WTC11 (cell line): ENCODE measurements around the gene ITGB4. TPM values are rescaled to one million over a fixed set of nuclear protein-coding genes. Genes with fewer than 3 reads are reported as not detected.

ENCODE experiments used
- ATAC-seq: fragments of 200-7000 bp; cut with Tn5 transposase; 2 replicates; pipeline ENCODE4 v1.10.0; 2021; ENCODE audit warnings: mild to moderate bottlenecking, moderate library complexity
- CTCF ChIA-PET: fragments of 300-600 bp; sonication (Branson Sonifier 250); formaldehyde crosslinking; loops from one replicate; lab custom pipeline; 2021; ENCODE audit warnings: antibody characterized with exemption; lab: Charles Lee
- POLR2A ChIA-PET: fragments of 350-600 bp; sonication (Branson Sonifier 250); formaldehyde crosslinking; loops from one replicate; lab custom pipeline; 2021; ENCODE audit warnings: antibody characterized with exemption; lab: Charles Lee
- DNase-seq: peaks from one replicate; pipeline ENCODE4 v3.0.0; 2021; ENCODE audit warnings: low spot score
- H3K27ac Mint-ChIP-seq: 2 replicates; pipeline ENCODE4 v1.8.0; 2021; ENCODE audit warnings: mixed read lengths
- H3K27me3 Mint-ChIP-seq: 2 replicates; pipeline ENCODE4 v1.8.0; 2021; ENCODE audit warnings: low read depth, mild to moderate bottlenecking, moderate library complexity, mixed read lengths
- H3K36me3 Mint-ChIP-seq: 2 replicates; pipeline ENCODE4 v1.8.0; 2021; ENCODE audit warnings: mixed read lengths
- H3K4me1 Mint-ChIP-seq: 2 replicates; pipeline ENCODE4 v1.8.0; 2022; ENCODE audit warnings: mixed read lengths
- H3K4me3 Mint-ChIP-seq: 2 replicates; pipeline ENCODE4 v1.8.0; 2021; ENCODE audit warnings: mild to moderate bottlenecking, moderate library complexity, mixed read lengths
- H3K9me3 Mint-ChIP-seq: 2 replicates; pipeline ENCODE4 v1.8.0; 2021; ENCODE audit warnings: mixed read lengths
- ARID4B ChIP-seq: sonication (generic); formaldehyde crosslinking; IDR thresholded peaks from 2 replicates; pipeline ENCODE4 v1.8.0; 2023; ENCODE audit warnings: missing genetic modification reagents, mild to moderate bottlenecking, borderline replicate concordance
- ATF1 ChIP-seq: sonication (generic); formaldehyde crosslinking; IDR thresholded peaks from 2 replicates; pipeline ENCODE4 v1.8.1; 2023; ENCODE audit warnings: mild to moderate bottlenecking, moderate library complexity, missing genetic modification reagents
- ATF3 ChIP-seq: sonication (generic); formaldehyde crosslinking; conservative IDR thresholded peaks from 2 replicates; pipeline ENCODE4 v1.8.1; 2022; ENCODE audit warnings: mild to moderate bottlenecking, missing genetic modification reagents
- CDX4 ChIP-seq: fragments of 250-450 bp; sonication (Bioruptor Pico); IDR thresholded peaks from 2 replicates; pipeline ENCODE4 v1.9.0; 2021; ENCODE audit warnings: moderate library complexity, mild to moderate bottlenecking, inconsistent platforms, borderline replicate concordance
- EMX1 ChIP-seq: fragments of 250-450 bp; sonication (Bioruptor Pico); IDR thresholded peaks from 2 replicates; pipeline ENCODE4 v1.8.0; 2021; ENCODE audit warnings: mild to moderate bottlenecking
- FOXP4 ChIP-seq: sonication (generic); formaldehyde crosslinking; IDR thresholded peaks from 2 replicates; pipeline ENCODE4 v1.8.0; 2022; ENCODE audit warnings: mild to moderate bottlenecking, missing genetic modification reagents
- GABPB1 ChIP-seq: sonication (generic); formaldehyde crosslinking; IDR thresholded peaks from 2 replicates; pipeline ENCODE4 v1.8.1; 2023; ENCODE audit warnings: mild to moderate bottlenecking, missing genetic modification reagents
- IRF1 ChIP-seq: sonication (generic); formaldehyde crosslinking; IDR thresholded peaks from 2 replicates; pipeline ENCODE4 v1.8.0; 2023; ENCODE audit warnings: missing genetic modification reagents
- NFATC4 ChIP-seq: fragments of 250-450 bp; sonication (Bioruptor Pico); IDR thresholded peaks from 2 replicates; pipeline ENCODE4 v1.9.0; 2021; ENCODE audit warnings: mild to moderate bottlenecking
- NR1H2 ChIP-seq: sonication (generic); formaldehyde crosslinking; IDR thresholded peaks from 2 replicates; pipeline ENCODE4 v1.9.0; 2021; ENCODE audit warnings: mild to moderate bottlenecking, moderate library complexity, missing genetic modification reagents
- SOX15 ChIP-seq: fragments of 250-450 bp; sonication (Bioruptor Pico); IDR thresholded peaks from 2 replicates; pipeline ENCODE4 v1.9.0; 2021; ENCODE audit warnings: mild to moderate bottlenecking
- TEAD4 ChIP-seq: sonication (generic); formaldehyde crosslinking; IDR thresholded peaks from 2 replicates; pipeline ENCODE4 v1.8.0; 2022; ENCODE audit warnings: mild to moderate bottlenecking, missing genetic modification reagents
- USF2 ChIP-seq: sonication (generic); formaldehyde crosslinking; IDR thresholded peaks from 2 replicates; pipeline ENCODE4 v1.8.1; 2023; ENCODE audit warnings: mild to moderate bottlenecking, missing genetic modification reagents, moderate library complexity
- ZNF281 ChIP-seq: sonication (generic); formaldehyde crosslinking; IDR thresholded peaks from 2 replicates; pipeline ENCODE4 v1.8.0; 2023; ENCODE audit warnings: mild to moderate bottlenecking, missing genetic modification reagents
- total RNA-seq: library from RNA; stranded (reverse); gene quantifications from 3 replicates; pipeline ENCODE4 v1.2.3, GENCODE V29; 2021

ITGB4 gene
- total RNA-seq, 1 experiment from 2014 or later: 9.5 TPM

GRCh38 chr17:75736173-75736835 is 15.0 kb downstream of the ITGB4 start:
- no peak overlapping the region for H3K4me3 Mint-ChIP-seq
- CTCF ChIA-PET: interaction anchor here (3.6 to 13.2 kb wide), 2 partner anchors 12 to 103 kb away, joined by 27 to 105 read pairs; partner anchors contain the start of gene SMIM5
- ATAC-seq (no peak), DNase-seq (no peak)
- POLR2A ChIA-PET: no interaction called here
- no peaks in the 10 kb centered on the region for H3K36me3 Mint-ChIP-seq
- no peaks in the 10 kb centered on the region for H3K4me1 Mint-ChIP-seq
- H3K27ac Mint-ChIP-seq: peak overlapping the region; percentile 53; the same call in 1 of the 2 replicates
- TF ChIP-seq ZNF281: no peak
- no peak for TF ChIP-seq GABPB1 (CRISPR knock-in tag)
- TF ChIP-seq IRF1 (CRISPR knock-in tag): no peak
- TF ChIP-seq ARID4B: no peak
- TF ChIP-seq FOXP4 (CRISPR knock-in tag): no peak
- no peak for TF ChIP-seq NR1H2 (CRISPR knock-in tag)
- no peak for TF ChIP-seq NFATC4 (CRISPR knock-in tag)
- no peak for TF ChIP-seq EMX1
- H3K9me3 Mint-ChIP-seq: no peaks in the 10 kb centered on the region
- no peaks in the 10 kb centered on the region for H3K27me3 Mint-ChIP-seq

- POLR2A ChIA-PET: interaction anchor here (1.1 to 1.7 kb wide), 2 partner anchors 13 to 17 kb away, joined by 3 to 6 read pairs; partner anchors contain the start of gene ITGB4
- Mint-ChIP-seq H3K27me3 (no peaks in the 10 kb centered on the region), H3K27ac (no peak overlapping the region), H3K4me3 (no peak overlapping the region), H3K9me3 (no peaks in the 10 kb centered on the region), H3K4me1 (no peaks in the 10 kb centered on the region), H3K36me3 (no peaks in the 10 kb centered on the region)
- no peak for DNase-seq
- ATAC-seq: no peak
- TF ChIP-seq ATF3 (CRISPR knock-in tag): no peak
- no peak for TF ChIP-seq FOXP4 (CRISPR knock-in tag)
- no peak for TF ChIP-seq CDX4 (CRISPR knock-in tag)
- TF ChIP-seq SOX15 (CRISPR knock-in tag): no peak
- no peak for TF ChIP-seq TEAD4 (CRISPR knock-in tag)
- TF ChIP-seq USF2 (CRISPR knock-in tag): no peak
- TF ChIP-seq IRF1 (CRISPR knock-in tag): no peak
- TF ChIP-seq ATF1: no peak
- CTCF ChIA-PET: interaction anchor here (1.0 to 3.6 kb wide), 10 partner anchors 8 to 136 kb away, joined by 4 to 30 read pairs (median 6); partner anchors contain the start of genes GALK1, ITGB4 and SMIM5
Measured at GRCh38 chr17:75737133-75737962, 16.1 kb downstream of the ITGB4 start.
